Fibroblast of mammary gland (primary cell): ENCODE results near the gene PKD2.

Source experiments
- DNase-seq: peaks from one replicate; pipeline ENCODE4 v3.0.0-alpha.2; 2010; ENCODE audit warnings: low read depth
- H3K4me3 ChIP-seq: 2 replicates; pipeline ENCODE4 v1.5.1; 2011; ENCODE audit warnings: low read depth, mild to moderate bottlenecking, low read length, moderate library complexity; ENCODE audit not compliant: control insufficient read depth
- TF ChIP-seq, protein P1 (sequence below): conservative IDR thresholded peaks from 2 replicates; pipeline ENCODE4 v1.5.1; 2011; ENCODE audit warnings: low read depth, low read length, inconsistent platforms; ENCODE audit not compliant: control insufficient read depth, insufficient read depth

Gene PKD2

DNA sequence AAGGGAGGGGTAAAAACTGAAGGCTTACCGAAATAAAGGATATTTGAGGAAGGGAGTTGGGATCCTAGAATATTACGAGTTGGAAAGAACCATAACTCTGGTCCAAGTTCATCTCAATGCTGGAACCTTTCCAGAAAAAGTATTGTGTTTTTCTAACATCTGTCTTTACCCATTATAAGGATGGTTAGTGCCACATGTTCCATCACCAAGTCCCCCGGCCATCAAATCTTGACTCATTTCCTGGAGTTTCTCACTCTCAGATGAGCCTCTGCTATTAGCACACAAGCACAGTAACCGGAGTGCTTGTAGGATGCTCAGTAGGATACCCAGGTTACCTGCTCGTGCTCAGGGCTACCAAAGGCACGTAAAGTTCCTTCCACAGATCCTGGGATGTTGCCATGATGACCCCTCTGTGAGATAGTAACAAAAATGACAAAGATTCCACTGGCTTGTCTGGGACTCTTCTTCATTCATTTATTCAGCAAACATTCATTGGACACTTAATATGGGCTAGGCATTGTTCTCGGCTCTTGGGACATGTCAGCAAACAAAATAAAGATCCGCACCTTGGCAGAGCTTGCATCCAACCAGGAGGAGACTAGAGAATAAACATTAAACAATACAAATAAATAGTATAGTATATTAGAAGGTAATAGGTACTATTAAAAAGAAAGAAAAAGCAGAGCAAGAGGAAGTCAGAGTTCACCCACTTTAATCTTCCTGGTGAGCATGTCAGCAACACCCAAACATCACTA is 36.3 kb downstream of the PKD2 start:
- no peak overlapping the region for H3K4me3 ChIP-seq
- TF ChIP-seq, protein P1, sequence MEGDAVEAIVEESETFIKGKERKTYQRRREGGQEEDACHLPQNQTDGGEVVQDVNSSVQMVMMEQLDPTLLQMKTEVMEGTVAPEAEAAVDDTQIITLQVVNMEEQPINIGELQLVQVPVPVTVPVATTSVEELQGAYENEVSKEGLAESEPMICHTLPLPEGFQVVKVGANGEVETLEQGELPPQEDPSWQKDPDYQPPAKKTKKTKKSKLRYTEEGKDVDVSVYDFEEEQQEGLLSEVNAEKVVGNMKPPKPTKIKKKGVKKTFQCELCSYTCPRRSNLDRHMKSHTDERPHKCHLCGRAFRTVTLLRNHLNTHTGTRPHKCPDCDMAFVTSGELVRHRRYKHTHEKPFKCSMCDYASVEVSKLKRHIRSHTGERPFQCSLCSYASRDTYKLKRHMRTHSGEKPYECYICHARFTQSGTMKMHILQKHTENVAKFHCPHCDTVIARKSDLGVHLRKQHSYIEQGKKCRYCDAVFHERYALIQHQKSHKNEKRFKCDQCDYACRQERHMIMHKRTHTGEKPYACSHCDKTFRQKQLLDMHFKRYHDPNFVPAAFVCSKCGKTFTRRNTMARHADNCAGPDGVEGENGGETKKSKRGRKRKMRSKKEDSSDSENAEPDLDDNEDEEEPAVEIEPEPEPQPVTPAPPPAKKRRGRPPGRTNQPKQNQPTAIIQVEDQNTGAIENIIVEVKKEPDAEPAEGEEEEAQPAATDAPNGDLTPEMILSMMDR, result no peak

DNA sequence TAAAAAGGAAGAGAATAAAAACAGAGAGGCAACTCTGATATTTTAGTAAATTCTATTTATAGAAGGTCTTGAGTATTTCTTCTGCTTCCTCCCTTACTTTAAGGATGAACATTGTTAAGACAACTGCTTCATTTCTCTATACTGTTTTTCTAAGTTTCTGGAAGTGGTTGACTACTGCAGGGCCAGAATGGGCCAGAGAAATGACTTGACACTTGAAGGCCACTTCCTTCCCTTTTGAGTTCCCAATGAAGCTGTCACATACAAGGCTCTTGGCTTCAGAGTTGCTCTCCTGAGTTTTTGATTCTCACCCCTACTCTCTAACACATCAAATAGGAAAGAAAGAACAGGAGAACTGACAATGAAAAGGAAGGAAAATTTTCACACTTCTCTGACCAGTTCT is 37.6 kb downstream of the PKD2 start:
- TF ChIP-seq, protein P1, result no peak
- no peak overlapping the region for H3K4me3 ChIP-seq
- no peak for DNase-seq

More for the DNA sequence above, 36.3 kb downstream of the PKD2 start:
- no peak for DNase-seq

DNA sequence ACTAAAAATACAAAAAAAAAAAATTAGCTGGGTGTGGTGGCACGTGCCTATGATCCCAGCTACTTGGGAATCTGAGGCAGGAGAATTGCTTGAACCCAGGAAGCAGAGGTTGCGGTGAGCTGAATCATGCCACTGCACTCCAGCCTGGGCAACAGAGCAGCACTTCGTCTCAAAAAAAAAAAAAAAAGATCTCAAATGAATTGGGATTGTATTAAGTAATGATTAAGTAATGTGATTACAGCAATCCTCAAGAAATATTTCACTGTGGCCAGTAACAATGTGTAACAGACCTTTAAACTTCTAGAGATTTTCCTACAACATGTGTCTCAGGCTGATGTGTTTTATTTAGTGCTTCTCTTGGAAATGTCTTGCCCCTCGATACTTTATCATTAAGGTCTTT is 46.8 kb downstream of the PKD2 start:
- peak; percentile 74 for DNase-seq
- no peak overlapping the region for H3K4me3 ChIP-seq
- TF ChIP-seq, protein P1, result no peak

GRCh38 chr4:88054901-88055300 is 47.5 kb downstream of the PKD2 start:
- no peak overlapping the region for H3K4me3 ChIP-seq
- TF ChIP-seq, protein P1, result peak; percentile 55
- peak; percentile 57 for DNase-seq

GRCh38 chr4:88058295-88058694 is 50.9 kb downstream of the PKD2 start:
- TF ChIP-seq, protein P1, result no peak
- DNase-seq, result no peak

DNA sequence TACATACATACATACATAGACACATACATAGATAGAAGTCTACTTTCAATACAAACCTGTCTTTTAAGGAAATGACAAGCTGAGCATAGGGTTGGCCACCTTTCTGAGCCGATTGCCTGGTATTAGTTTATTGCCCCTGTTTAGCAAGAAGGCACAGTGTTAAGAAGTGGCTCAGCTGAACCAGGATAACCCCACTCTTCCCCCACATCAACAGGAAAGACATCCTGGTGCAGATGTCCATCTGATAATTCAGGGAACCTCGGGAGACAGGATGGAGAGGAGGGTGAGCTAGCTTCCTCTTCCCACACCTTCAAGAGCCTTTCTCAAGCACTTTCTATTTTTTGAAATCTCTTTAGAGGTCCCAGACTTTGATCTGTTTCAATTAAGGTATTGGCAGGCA is 52.3 kb downstream of the PKD2 start:
- DNase-seq, result no peak
- H3K4me3 ChIP-seq, result no peak overlapping the region
- TF ChIP-seq, protein P1, result no peak

More at GRCh38 chr4:88058295-88058694, 50.9 kb downstream of the PKD2 start:
- H3K4me3 ChIP-seq, result no peak overlapping the region
